ENCODE results near the gene RABEPK.
"Not testable (repeated sequence)": the region's sequence is repeated elsewhere in the genome, so short reads cannot be mapped to it uniquely, and the experiment has no call there.

The RABEPK gene

GRCh38 chr9:125202846-125203618, 2.7 kb downstream of the RABEPK start:
- no peak for DNase-seq

- DNase-seq: no peak
Observed at GRCh38 chr9:125204477-125204876, 4.1 kb downstream of the RABEPK start.

DNA sequence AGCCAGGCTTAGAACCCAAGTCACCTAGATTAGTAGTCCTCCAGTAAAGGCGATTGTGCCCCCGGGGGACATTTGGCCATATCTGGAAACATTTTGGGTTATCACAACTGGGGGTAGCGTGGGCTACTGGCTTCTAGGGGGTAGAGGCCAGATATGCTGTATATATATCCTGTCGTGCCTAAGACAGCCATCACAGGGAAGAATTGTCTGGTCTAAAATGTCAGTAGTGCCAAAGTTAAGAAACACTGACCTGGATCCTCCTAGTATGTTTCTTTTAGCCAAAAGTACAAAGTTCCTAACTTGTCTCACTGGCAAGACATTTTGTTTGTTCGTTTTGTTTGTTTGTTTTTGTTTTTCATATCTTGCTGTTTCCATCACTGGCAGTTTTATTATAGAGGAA, 13.8 kb downstream of the RABEPK start:
- DNase-seq: no peak

DNA sequence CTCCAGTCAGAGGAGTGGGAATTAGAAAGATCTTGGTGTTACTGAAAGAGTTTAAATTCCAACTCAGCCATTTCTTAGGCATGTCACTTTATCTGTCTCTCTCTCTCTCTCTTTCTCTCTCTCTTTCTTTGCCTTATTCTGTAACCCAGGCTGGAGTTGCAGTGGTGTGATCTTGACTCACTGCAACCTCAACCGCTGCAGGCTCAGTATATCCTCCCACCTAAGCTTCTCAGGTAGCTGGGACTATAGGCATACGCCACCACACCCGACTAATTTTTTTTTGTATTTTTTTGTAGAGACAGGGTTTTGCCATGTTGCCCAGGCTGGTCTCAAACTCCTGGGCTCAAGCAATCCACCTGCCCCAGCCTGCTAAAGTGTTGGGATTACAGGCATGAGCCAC, 18.3 kb downstream of the RABEPK start:
- DNase-seq: no peak

DNA sequence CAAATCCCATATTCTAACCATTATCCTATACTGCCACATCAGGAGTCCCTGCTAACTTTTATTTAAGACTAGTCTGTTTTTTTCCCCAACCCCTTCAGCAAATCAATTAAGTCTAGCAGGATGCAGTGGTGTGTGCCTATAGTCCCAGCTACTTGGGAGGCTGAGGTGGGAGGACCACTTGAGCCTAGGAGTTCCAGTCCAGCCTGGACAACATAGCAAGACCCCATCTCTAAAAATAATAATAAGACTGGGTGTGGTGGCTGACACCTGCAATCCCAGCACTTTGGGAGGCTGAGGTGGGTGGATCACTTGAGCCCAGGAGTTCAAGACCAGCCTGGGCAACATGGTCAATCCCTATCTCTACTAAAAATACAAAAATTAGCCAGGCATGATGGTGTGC, 24.5 kb downstream of the RABEPK start:
- not testable (repeated sequence) for DNase-seq

DNA sequence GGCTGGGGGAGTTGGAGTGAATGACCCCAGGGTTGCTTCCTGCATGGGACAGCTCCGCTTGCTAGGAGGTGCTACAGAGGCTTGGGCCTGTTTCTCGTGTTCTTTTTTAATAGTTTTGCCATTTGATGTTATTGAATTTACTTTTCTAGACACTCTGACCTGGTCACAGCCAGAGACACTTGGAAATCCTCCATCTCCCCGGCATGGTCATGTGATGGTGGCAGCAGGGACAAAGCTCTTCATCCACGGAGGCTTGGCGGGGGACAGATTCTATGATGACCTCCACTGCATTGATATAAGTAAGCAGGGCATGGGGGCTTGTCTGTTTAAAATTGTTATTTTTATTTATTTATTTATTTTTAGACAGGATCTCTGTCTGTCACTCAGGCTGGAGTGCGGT, 27.4 kb downstream of the RABEPK start:
- no peak for DNase-seq

DNA sequence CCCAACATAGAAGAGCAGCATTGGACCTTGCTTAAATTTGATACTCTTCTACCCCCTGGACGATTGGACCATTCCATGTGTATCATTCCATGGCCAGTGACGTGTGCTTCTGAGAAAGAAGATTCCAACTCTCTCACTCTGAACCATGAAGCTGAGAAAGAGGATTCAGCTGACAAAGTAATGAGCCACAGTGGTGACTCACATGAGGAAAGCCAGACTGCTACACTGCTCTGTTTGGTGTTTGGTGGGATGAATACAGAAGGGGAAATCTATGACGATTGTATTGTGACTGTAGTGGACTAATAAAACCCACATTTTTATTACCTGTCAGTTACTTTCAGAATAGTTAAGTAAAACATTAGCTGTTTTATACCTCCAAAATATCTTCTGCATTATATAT, 33.3 kb downstream of the RABEPK start:
- DNase-seq: no peak

DNA sequence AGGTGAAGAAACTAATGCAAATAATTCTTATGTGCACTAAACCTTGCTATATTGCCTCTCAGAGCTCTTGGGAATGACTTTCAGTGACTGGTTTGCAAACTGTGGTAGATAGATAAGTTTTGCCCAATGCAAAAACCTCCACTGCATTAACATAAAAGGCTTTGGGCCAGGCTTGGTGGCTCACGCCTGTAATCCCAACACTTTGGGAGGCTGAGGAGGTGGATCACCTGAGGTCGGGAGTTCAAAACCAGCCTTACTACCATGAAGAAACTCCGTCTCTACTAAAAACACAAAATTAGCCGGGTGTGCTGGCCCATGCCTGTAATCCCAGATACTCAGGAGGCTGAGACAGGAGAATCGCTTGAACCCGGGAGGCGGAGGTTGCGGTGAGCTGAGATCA, 33.8 kb downstream of the RABEPK start:
- DNase-seq: not testable (repeated sequence)

GRCh38 chr9:125235804-125236519, 35.6 kb downstream of the RABEPK start:
- no peak for DNase-seq

GRCh38 chr9:125236520-125237159, 36.3 kb downstream of the RABEPK start:
- DNase-seq: not testable (repeated sequence)

GRCh38 chr9:125238127-125238914, 38.0 kb downstream of the RABEPK start:
- DNase-seq: no peak

- no peak for DNase-seq
Observed at GRCh38 chr9:125238915-125239446, 38.6 kb downstream of the RABEPK start.

- no peak for DNase-seq
Observed at GRCh38 chr9:125239631-125240597, 39.6 kb downstream of the RABEPK start.

DNA sequence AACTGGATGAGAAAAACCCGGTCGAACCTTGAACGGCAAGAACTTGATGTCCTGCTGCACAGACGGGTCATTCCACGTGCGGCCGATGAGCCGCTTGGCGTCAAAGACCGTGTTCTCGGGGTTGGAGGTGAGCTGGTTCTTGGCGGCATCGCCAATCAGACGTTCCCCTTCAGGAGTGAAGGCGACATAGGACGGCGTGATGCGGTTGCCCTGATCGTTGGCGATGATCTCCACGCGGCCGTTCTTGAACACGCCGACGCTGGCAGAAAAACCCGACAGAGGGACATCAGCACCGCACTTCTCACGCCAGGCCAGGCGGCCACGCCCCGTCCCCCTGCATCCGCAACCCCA, 40.3 kb downstream of the RABEPK start:
- no peak for DNase-seq

- DNase-seq: peak; percentile 97
Observed at GRCh38 chr9:125241000-125241862, 40.9 kb downstream of the RABEPK start, which contains the start of gene HSPA5. HSPA5 (minus strand) TSS chr9:125241343; CDS start chr9:125241126, 217 bp downstream.

DNA sequence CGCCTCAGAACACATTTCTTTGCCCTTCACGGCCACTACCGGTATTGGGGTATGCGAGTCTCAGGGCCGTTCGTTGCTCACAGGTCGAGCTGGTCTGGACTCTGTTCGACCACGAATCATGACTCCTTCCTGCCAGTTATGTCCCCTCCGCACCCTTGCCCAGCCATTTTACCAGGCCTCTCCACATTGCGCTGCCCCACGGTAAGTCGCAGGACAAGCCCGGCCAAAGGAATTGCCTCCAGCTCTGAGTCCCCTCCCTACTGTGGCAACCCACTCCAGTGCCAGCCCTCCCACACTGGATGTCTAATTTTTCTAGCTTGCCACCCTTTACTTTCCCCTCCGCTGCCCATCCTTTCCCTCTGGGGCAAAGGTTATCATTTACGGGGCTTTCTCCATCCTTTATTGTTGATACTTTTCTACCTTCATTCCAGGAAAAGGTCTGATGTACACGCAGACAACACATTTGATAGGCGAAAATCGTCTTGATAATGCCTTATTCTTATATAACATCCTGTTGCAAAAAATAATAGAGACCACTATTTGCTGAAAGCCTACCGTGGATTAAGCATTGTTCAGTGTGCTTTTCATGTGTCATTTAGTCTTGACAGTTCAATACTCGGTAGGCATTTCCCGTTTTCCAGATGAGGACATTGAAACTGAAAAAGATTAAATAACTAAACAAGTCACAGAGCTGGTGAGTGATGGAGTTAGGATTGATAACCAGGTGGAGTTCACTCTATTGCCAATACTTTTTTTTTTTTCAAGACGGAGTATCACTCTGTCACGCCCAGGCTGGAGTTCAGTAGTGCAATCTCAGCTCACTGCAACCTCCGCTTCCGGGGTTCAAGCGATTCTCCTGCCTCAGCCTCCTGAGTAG, 41.8 kb downstream of the RABEPK start:
- no peak for DNase-seq

- DNase-seq: no peak
Observed at GRCh38 chr9:125243792-125244260, 43.5 kb downstream of the RABEPK start.

DNA sequence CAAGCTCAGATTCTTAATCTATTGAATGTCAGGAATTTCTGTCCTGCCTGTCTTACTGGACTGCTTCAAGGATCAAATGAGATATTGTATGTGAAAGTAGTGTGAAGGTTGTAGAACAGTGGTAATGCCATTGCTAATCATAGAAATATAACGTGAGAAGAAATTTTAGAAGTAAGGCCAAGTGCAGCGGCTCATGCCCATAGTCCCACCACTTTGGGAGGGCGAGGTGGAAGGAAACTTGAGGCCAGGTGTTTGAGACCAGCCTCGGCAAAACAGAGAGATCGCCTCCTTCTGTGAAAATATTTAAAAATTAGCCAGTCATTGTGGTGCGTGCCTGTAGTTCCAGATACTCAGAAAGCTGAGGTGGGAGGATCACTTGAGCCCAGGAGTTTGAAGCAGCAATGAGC, 45.9 kb downstream of the RABEPK start:
- no peak for DNase-seq

DNA sequence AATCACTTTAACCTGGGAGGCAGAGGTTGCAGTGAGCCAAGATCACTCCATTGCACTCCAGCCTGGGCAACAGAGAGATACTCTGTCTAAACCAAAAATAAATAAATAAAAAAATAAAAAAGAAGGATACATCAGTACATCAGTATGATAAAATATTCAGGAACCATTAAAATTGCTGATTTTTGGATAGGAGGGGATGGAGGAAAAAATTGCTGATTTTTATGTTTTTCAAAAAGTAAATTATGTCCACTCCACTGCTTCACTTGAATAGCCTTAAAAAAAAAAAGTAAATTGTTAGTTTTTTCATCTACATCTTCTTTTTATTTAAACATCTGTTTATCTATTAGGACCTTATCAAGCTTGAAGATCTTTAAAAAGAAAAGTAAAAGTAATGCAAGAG, 53.9 kb downstream of the RABEPK start:
- DNase-seq: no peak

Measured in NCI-H1436 treated with DMSO at 0.1 percent for 48 hours (cell line).